Measurements from ENCODE around the gene NUDT4. TPM values are rescaled to one million over a fixed set of nuclear protein-coding genes. Genes with fewer than 3 reads are reported as not detected.

The NUDT4 gene
- total and polyA plus RNA-seq, 2 of the 13 experiments (the other 11 are each of a cell fraction or from before 2014, with no cell fraction given): 37.3 to 70.1 TPM

DNA sequence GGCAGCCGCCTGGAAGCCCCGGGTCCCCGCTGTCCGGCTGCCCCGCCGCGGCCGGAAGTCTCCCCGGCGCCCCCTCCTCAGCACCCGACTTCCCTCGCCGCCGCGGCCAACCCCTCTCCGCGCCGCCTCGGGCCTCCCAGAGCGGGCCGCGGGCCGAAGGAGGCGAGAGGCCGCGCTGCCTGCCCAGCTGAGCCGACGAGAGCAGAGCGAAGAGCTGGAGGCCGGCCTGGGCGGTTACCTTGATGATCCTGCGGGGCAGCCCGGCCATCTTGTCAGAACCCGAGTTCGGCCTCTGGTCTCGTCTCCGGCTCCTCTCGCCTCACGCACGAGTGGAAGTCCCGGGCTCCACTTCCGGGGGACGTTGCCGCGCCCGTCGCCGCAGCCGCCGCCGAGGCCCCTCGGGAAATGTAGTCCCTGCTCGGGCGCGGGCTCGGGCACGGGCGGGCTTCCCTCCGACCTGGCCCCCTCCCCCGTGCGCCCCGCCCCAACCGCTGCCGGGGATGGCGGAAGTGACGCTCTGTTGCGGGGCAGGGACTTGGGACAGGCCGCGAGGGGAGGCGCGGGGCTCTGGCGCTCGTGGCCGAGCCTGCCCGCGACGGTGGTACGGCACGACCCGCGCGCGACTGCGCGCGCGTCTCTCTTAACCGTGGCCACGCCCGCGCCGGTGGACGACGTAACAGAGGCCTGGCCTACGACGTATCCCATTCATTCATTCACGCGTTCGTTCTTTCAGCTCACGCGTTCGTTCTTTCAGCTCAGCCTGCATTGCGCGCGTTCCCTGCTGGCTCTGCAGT is 64.1 kb downstream of the NUDT4 start, which contains the start of gene UBE2N (continued):
- peak; percentile 86; the same call in 1 of the 2 replicates for TF ChIP-seq ZNF691 (CRISPR knock-in tag; IDR thresholded peaks at IDR 0.05; ENCODE audit: borderline replicate concordance, low read depth)
- TF ChIP-seq EHMT2 (IDR thresholded peaks at IDR 0.05; ENCODE audit: borderline replicate concordance, low read depth, low read length): no peak
- peak; percentile 92 for TF ChIP-seq ZBTB38 (CRISPR knock-in tag; IDR thresholded peaks at IDR 0.05)
- TF ChIP-seq ZFYVE20 (CRISPR knock-in tag; IDR thresholded peaks at IDR 0.05; ENCODE audit: borderline replicate concordance, low read depth): no peak
- TF ChIP-seq RBM22 (optimal IDR thresholded peaks at IDR 0.05; ENCODE audit: low read length): no peak
- peak; percentile 62; the same call in 1 of the 2 replicates for TF ChIP-seq ZFP37 (CRISPR knock-in tag; IDR thresholded peaks at IDR 0.05; ENCODE audit: borderline replicate concordance)
- TF ChIP-seq NFIC (IDR thresholded peaks at IDR 0.05; ENCODE audit: low read length): no peak
- TF ChIP-seq, protein P1, sequence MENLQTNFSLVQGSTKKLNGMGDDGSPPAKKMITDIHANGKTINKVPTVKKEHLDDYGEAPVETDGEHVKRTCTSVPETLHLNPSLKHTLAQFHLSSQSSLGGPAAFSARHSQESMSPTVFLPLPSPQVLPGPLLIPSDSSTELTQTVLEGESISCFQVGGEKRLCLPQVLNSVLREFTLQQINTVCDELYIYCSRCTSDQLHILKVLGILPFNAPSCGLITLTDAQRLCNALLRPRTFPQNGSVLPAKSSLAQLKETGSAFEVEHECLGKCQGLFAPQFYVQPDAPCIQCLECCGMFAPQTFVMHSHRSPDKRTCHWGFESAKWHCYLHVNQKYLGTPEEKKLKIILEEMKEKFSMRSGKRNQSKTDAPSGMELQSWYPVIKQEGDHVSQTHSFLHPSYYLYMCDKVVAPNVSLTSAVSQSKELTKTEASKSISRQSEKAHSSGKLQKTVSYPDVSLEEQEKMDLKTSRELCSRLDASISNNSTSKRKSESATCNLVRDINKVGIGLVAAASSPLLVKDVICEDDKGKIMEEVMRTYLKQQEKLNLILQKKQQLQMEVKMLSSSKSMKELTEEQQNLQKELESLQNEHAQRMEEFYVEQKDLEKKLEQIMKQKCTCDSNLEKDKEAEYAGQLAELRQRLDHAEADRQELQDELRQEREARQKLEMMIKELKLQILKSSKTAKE (CRISPR knock-in tag; IDR thresholded peaks at IDR 0.05; ENCODE audit: borderline replicate concordance): peak; percentile 18; the same call in 1 of the 2 replicates
- TF ChIP-seq ZNF260 (CRISPR knock-in tag; IDR thresholded peaks at IDR 0.05; ENCODE audit: borderline replicate concordance, low read depth): no peak
- peak; percentile 77; the same call in 1 of the 2 replicates for TF ChIP-seq DR1 (CRISPR knock-in tag; IDR thresholded peaks at IDR 0.05)

Data from HepG2 (cell line).